ENCODE data around the gene CTNNA2.

The CTNNA2 gene

DNA sequence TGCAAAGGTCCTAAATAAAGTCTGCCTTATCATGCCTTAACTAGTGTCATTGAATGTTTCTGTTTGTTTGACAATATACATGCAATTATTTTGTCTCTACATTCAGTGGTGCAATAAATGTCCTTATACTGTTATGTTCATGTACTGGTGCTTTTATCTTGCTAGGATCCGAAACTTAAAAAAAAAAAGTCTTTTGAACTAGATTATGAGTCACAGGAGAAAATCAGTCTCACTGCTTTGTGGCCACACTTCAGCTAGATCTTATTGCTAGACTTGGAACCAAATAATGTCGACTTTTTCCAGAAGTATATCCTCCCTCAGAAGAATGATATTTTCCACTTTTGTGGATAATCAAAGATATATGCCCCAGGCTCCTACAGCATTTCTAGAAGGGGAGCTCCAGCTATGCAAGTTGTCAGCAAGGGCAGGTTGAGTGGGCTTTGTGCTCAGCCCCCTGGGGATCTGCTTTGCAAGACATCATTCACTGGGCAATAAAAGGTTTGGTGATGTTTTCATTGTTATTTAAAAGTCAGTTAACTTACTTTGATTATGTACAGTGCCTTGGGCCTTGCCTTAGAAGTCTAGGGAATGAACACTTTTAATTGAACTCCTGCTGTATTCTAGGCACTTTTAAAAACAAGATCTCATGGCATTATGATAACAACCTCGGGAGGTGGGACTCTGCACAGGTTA, 948.8 kb downstream of the CTNNA2 start:
- no peak overlapping the region; the same call in 1 of the 2 replicates for H3K4me3 ChIP-seq (ENCODE audit: low read depth, low read length)
- TF ChIP-seq, protein P1, sequence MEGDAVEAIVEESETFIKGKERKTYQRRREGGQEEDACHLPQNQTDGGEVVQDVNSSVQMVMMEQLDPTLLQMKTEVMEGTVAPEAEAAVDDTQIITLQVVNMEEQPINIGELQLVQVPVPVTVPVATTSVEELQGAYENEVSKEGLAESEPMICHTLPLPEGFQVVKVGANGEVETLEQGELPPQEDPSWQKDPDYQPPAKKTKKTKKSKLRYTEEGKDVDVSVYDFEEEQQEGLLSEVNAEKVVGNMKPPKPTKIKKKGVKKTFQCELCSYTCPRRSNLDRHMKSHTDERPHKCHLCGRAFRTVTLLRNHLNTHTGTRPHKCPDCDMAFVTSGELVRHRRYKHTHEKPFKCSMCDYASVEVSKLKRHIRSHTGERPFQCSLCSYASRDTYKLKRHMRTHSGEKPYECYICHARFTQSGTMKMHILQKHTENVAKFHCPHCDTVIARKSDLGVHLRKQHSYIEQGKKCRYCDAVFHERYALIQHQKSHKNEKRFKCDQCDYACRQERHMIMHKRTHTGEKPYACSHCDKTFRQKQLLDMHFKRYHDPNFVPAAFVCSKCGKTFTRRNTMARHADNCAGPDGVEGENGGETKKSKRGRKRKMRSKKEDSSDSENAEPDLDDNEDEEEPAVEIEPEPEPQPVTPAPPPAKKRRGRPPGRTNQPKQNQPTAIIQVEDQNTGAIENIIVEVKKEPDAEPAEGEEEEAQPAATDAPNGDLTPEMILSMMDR (IDR thresholded peaks at IDR 0.05; ENCODE audit: insufficient read depth, low read depth, low read length, missing control alignments) = no peak
- DNase-seq (ENCODE audit: low read depth) = peak; percentile 20

GRCh38 chr2:80462654-80463053, 949.8 kb downstream of the CTNNA2 start:
- TF ChIP-seq, protein P1 (IDR thresholded peaks at IDR 0.05; ENCODE audit: insufficient read depth, low read depth, low read length, missing control alignments) = no peak
- no peak overlapping the region; the same call in 1 of the 2 replicates for H3K4me3 ChIP-seq (ENCODE audit: low read depth, low read length)
- no peak for DNase-seq (ENCODE audit: low read depth)

DNA sequence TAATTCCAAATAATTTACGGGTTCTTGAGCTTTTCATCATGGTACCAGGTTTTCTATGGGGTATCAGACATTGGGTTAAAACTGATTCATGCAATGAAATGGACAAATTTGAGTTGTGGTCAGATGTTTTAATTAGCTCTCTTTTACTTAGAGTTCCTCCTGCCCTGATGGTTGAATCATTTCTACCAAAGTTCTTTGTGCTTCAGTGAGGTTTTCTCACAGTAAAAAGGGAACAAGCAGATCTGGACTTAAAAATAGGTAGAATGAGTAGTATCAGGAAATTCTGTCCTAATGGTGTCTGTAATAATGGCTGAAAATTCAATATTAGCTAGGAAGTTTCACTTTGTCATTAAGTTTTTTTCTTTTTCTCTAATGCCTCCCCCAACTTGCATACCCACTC, 951.4 kb downstream of the CTNNA2 start:
- peak; percentile 25 for DNase-seq (ENCODE audit: low read depth)
- TF ChIP-seq, protein P1 (IDR thresholded peaks at IDR 0.05; ENCODE audit: insufficient read depth, low read depth, low read length, missing control alignments) = no peak
- no peak overlapping the region for H3K4me3 ChIP-seq (ENCODE audit: low read depth, low read length)

DNA sequence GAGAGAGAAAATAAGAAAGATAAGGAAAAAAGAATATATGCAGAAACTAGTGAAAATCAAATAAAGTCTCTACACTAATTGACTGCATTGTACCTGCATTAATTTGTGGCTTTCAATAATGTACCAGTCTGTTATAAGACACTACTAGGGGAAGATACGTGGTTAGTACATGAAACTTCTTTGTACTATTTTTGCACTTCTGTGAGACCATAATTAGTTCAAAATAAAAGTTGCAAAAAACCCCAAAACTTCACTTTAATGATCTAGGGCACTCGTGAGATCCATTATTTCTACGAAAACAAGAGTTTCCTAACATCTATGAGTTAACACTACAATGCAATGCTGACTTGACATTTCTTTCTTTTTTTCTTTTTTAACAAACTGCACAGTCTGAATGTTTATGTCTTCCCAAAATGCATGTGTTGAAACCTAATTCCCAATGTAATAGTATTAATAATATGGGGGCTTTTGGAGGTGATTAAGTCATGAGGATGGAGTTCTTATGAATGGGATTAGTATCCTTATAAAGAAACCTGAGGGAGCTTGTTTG, 954.5 kb downstream of the CTNNA2 start:
- H3K4me3 ChIP-seq (ENCODE audit: low read depth, low read length) = no peak overlapping the region
- no peak for DNase-seq (ENCODE audit: low read depth)
- TF ChIP-seq, protein P1 (IDR thresholded peaks at IDR 0.05; ENCODE audit: insufficient read depth, low read depth, low read length, missing control alignments) = no peak

- TF ChIP-seq, protein P1 (IDR thresholded peaks at IDR 0.05; ENCODE audit: insufficient read depth, low read depth, low read length, missing control alignments) = no peak
- no peak for DNase-seq (ENCODE audit: low read depth)
- no peak overlapping the region for H3K4me3 ChIP-seq (ENCODE audit: low read depth, low read length)
Measured at GRCh38 chr2:80469428-80469827, 956.6 kb downstream of the CTNNA2 start.

GRCh38 chr2:80473069-80473468, 960.2 kb downstream of the CTNNA2 start:
- TF ChIP-seq, protein P1 (IDR thresholded peaks at IDR 0.05; ENCODE audit: insufficient read depth, low read depth, low read length, missing control alignments) = no peak
- no peak overlapping the region for H3K4me3 ChIP-seq (ENCODE audit: low read depth, low read length)
- DNase-seq (ENCODE audit: low read depth) = no peak

DNA sequence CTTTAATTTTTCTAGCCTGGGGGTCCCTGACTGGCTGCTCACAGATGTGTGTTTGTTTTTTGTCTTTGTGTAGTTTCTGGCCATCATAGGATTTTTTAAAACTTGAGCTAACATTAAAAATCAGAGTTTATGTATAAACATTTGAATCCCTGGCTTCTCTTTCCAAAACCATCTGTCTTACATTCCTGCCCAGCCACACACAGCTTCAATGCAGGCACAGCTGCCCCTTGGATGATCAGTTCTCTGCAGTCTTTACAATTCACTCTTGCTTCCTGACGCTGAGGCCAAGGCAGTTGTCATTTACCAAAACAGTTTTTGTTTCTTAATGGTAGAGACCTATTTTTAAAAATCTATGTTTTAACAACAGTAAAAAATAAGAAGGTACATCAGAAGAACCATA, 960.9 kb downstream of the CTNNA2 start:
- TF ChIP-seq, protein P1 (IDR thresholded peaks at IDR 0.05; ENCODE audit: insufficient read depth, low read depth, low read length, missing control alignments) = no peak
- DNase-seq (ENCODE audit: low read depth) = no peak

More for the DNA sequence above, 960.9 kb downstream of the CTNNA2 start:
- H3K4me3 ChIP-seq (ENCODE audit: low read depth, low read length) = no peak overlapping the region
